GM10248 (cell line): Measurements from ENCODE around the gene RGL1.

Experiments
- CTCF ChIA-PET: fragments of 300-600 bp; sonication (Branson Sonifier 250); formaldehyde crosslinking; extraction: SDS; loops from one replicate; lab custom pipeline; 2021; ENCODE audit warnings: antibody characterized with exemption; lab: Yijun Ruan, JAX
- POLR2A ChIA-PET: fragments of 350-650 bp; sonication (Branson Sonifier 250); formaldehyde crosslinking; extraction: SDS; loops from one replicate; lab custom pipeline; 2020; ENCODE audit warnings: antibody characterized with exemption; lab: Yijun Ruan, JAX
- DNase-seq: peaks from one replicate; pipeline ENCODE4 v3.0.0; 2012; ENCODE audit errors: extremely low spot score
- TF ChIP-seq, protein P1 (sequence below): IDR thresholded peaks from 2 replicates; pipeline ENCODE4 v1.5.1; 2012; ENCODE audit warnings: mild to moderate bottlenecking, low read depth; ENCODE audit errors: extremely low read depth, missing control alignments, control extremely low read depth

RGL1 gene

DNA sequence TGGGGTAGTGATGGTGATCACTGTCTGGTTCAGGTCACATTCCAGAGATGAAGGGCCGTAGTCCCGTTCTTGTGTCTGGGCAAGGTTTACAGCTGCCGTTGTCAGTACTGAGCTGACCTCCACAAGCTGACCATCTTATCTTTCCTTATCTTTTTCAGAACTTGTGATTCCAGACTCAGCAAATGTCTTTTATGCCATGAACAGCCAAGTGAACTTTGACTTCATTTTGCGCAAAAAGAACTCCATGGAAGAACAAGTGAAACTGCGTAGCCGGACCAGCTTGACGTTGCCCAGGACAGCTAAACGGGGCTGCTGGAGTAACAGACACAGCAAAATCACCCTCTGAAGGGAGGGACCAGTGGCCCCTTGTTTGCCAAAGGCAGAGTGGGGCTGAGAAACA lies 121.0 kb downstream of the RGL1 start:
- no peak for DNase-seq
- TF ChIP-seq, protein P1, sequence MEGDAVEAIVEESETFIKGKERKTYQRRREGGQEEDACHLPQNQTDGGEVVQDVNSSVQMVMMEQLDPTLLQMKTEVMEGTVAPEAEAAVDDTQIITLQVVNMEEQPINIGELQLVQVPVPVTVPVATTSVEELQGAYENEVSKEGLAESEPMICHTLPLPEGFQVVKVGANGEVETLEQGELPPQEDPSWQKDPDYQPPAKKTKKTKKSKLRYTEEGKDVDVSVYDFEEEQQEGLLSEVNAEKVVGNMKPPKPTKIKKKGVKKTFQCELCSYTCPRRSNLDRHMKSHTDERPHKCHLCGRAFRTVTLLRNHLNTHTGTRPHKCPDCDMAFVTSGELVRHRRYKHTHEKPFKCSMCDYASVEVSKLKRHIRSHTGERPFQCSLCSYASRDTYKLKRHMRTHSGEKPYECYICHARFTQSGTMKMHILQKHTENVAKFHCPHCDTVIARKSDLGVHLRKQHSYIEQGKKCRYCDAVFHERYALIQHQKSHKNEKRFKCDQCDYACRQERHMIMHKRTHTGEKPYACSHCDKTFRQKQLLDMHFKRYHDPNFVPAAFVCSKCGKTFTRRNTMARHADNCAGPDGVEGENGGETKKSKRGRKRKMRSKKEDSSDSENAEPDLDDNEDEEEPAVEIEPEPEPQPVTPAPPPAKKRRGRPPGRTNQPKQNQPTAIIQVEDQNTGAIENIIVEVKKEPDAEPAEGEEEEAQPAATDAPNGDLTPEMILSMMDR: no peak
- CTCF ChIA-PET: interaction anchor here (1.0 to 5.2 kb wide), 3 partner anchors 10 to 271 kb away, joined by 3 to 31 read pairs (median 7); no protein-coding TSS in a partner anchor
- POLR2A ChIA-PET: no interaction called here

DNA sequence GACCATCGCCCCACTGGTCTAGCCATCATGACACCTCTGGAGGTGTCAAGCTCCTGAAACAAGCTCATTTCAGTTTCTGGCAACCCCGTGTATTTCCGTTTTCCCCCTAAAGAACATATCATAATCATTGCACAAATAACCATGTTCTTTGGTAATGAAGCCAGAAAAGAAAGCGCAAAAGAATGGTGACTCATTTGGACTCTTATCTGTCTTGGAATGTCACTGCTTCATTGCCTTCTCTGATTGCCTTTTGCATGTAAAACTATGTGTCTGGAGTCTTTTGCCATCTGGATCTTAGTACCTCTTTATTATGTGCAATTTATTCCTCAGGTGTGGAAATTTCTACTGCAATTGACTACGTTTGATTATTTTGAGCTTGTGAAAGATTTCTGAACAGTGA lies 122.1 kb downstream of the RGL1 start:
- ChIA-PET POLR2A (no interaction called here), CTCF (interaction anchor here (1.4 to 5.2 kb wide), 3 partner anchors 11 to 271 kb away, joined by 4 to 31 read pairs (median 7); no protein-coding TSS in a partner anchor)
- no peak for DNase-seq
- TF ChIP-seq, protein P1: no peak

DNA sequence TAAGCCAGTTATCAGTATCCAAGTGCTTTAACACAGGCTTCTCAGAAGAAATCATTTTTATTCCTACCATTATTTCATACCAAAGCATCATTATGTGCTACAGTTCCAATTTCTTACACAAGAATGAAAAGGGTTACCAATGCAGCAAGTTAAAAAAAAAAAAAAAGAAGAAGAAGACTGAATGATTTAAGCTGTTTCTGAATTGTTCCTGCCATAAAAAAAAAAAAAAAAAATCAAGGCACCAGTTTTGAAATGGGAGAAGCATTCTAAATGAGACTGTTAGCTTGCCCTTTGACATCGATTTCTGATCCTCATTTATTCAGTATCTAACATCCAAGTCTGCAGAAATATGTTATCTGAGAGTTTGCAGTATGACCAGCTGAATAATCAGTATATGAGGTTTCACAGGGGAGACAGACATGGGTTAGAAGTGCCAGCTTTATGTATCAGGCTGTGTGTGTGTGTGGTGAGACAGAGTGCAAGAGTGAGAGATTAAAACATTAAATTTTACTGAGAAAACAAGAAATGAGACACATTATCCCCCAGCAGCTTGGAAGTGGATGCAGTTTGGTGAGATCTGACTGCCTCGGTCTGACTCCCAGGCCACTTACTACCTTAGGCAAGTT lies 126.8 kb downstream of the RGL1 start:
- ChIA-PET CTCF (interaction anchor here (1.3 to 4.0 kb wide), 3 partner anchors 10 to 276 kb away, joined by 3 to 15 read pairs (median 9); no protein-coding TSS in a partner anchor), POLR2A (no interaction called here)
- no peak for DNase-seq
- TF ChIP-seq, protein P1: no peak

DNA sequence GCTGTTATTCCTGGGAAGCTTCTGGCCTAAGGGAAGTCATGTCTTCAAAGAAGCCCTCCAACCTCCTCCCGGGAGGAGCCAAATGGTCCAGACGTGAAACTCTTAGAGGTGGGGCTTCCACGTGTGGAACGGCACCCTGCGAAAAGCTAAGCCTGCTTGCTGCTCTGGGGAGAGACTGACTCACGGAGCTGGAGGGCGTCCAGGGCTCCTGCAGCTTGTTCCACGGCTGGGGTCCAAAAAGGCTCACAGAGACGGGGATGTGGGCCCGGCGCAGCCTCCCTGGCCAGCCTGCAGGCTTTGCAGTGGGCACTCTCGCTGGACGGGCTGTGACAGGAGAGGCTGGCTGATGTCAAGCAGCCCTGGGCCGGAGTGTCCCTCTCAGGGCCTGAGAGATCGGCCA lies 127.5 kb downstream of the RGL1 start:
- CTCF ChIA-PET: interaction anchor here (1.3 to 4.0 kb wide), 4 partner anchors 10 to 277 kb away, joined by 3 to 15 read pairs (median 6); no protein-coding TSS in a partner anchor
- POLR2A ChIA-PET: no interaction called here
- TF ChIP-seq, protein P1: no peak
- no peak for DNase-seq

DNA sequence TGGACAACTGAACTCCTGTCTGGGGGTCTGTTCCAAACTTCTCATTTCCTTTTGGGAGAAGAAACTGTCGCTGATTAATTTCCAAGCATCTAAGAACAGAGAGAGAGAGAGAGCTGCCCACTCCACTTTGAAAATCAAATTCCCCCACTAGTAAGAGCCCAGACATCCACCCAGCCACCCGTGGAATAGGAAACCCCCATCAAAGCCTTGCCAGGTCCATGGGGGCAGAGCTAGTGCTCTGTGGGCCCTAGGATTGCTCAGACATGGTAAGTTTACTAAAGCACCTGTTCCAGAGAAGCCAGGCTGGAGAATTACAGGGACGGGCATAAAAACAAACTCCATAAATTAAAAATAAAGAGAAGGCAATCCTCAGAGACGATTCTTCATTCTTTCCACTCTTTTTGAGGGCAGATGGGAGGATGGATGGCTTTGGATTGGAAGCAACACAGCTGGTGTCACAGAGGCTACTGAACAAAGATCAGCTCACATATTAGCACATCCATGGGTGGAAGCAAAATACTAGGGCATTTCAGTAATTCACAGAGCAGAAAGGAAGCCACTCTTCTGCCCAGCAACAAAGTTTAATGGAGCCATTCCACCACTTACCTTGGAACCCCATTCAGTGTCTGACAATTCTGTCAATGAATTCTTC lies 128.7 kb downstream of the RGL1 start:
- CTCF ChIA-PET: interaction anchor here (1.0 to 4.0 kb wide), 4 partner anchors 10 to 278 kb away, joined by 3 to 15 read pairs (median 4); no protein-coding TSS in a partner anchor
- DNase-seq: no peak
- POLR2A ChIA-PET: no interaction called here
- TF ChIP-seq, protein P1: no peak

DNA sequence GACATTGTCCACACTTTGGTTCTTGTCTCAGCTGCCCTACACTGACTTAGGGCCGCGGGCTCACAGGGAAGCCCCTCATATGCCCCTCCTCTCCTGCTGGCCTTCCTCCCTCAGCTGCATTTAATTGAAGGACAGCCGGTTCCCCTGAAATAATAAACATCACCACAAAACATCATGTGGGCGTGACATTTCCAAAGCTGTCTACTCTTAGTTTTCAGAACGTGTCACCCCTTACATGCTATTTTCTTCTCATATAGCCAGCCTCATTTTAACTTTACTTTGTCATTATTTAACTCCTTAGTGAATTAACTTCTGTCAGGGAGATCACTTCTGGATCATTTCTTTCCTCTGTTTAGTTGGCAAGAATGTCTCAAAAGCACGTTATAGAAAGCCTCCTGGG lies 129.4 kb downstream of the RGL1 start:
- CTCF ChIA-PET: interaction anchor here (1.0 to 1.3 kb wide), 2 partner anchors 9 to 18 kb away, joined by 3 to 6 read pairs; no protein-coding TSS in a partner anchor
- no peak for DNase-seq
- POLR2A ChIA-PET: no interaction called here
- TF ChIP-seq, protein P1: no peak
